HepG2 (cell line): ENCODE data around the gene CCDC196. TPM values are rescaled to one million over a fixed set of nuclear protein-coding genes. Genes with fewer than 3 reads are reported as not detected.

Source experiments
- ATAC-seq: fragments of 200-7000 bp; cut with Tn5 transposase; 3 replicates; pipeline ENCODE4 v1.9.1; 2020; ENCODE audit warnings: mild to moderate bottlenecking, moderate library complexity
- BruUV-seq: library from RNA; stranded (reverse); fragments of 400-500 nt; replicated peaks from 2 replicates; lab custom pipeline; 2021; lab: Mats Ljungman, UMichigan
- CTCF ChIA-PET: fragments of 300-600 bp; formaldehyde crosslinking; extraction: SDS; loops from one replicate; lab custom pipeline; 2021; ENCODE audit warnings: low total read pairs, inconsistent platforms, low intra/inter-chr PET ratio; lab: Yijun Ruan, JAX
- POLR2A ChIA-PET: fragments of 350-600 bp; sonication (Branson Sonifier 250); formaldehyde crosslinking; loops from one replicate; lab custom pipeline; 2020; ENCODE audit warnings: antibody characterized with exemption, inconsistent platforms; lab: Yijun Ruan, JAX
- DNase-seq: peaks from one replicate; pipeline ENCODE4 v3.0.0-alpha.2; 2015; ENCODE audit warnings: low spot score
- FAIRE-seq: peaks from 3 replicates; lab custom pipeline; 2011; peaks lifted over from hg19 to GRCh38; lab: Jason Lieb, UNC
- H2AFZ ChIP-seq: one replicate; pipeline ENCODE4 v1.6.1; 2011; ENCODE audit warnings: low read length, inconsistent platforms
- H3K27ac ChIP-seq: fragments of 300-600 bp; 3 replicates; pipeline ENCODE4 v1.8.0; 2011; ENCODE audit warnings: mixed run types, mild to moderate bottlenecking, mixed read lengths, low read length, inconsistent platforms; ENCODE audit not compliant: insufficient read depth; ENCODE audit errors: extremely low read length
- H3K27me3 ChIP-seq, 2 experiments: fragments of 200-600 bp in 1 of 2; 2 replicates in 1 of 2; 3 replicates in 1 of 2; pipeline versions ENCODE4 v1.6.0 to v1.8.0; 2011; ENCODE audit warnings: low read length in 2 of 2, mild to moderate bottlenecking in 2 of 2, moderate library complexity in 2 of 2, inconsistent platforms in 1 of 2; ENCODE audit not compliant: insufficient read depth in 2 of 2, control insufficient read depth in 1 of 2
- H3K36me3 ChIP-seq, 2 experiments: fragments of 200-600 bp in 1 of 2; replicated peaks in 1 of 2; 2 replicates in 1 of 2; 3 replicates in 1 of 2; pipeline versions ENCODE4 v1.5.1 to v1.8.0; 2011; ENCODE audit warnings: low read length in 2 of 2, inconsistent platforms in 1 of 2; ENCODE audit not compliant: insufficient read depth in 2 of 2, control insufficient read depth in 1 of 2
- H3K4me1 ChIP-seq: 2 replicates; pipeline ENCODE4 v1.5.1; 2012; ENCODE audit warnings: low read length, inconsistent platforms; ENCODE audit not compliant: insufficient read depth
- H3K4me2 ChIP-seq: 2 replicates; pipeline ENCODE4 v1.6.0; 2011; ENCODE audit warnings: low read depth, low read length, inconsistent platforms
- H3K4me3 ChIP-seq, 3 experiments: fragments of 200-600 bp in 1 of 3; sonication (generic), shearing (Covaris generic) in 1 of 3; replicated peaks in 1 of 3; 2 replicates each; pipeline ENCODE4 v1.5.1; 2011 to 2016; ENCODE audit warnings: low read length in 3 of 3, inconsistent platforms in 2 of 3, low read depth in 2 of 3, mild to moderate bottlenecking in 2 of 3, control low read depth in 1 of 3, mixed read lengths in 1 of 3; ENCODE audit not compliant: insufficient read depth in 1 of 3
- H3K79me2 ChIP-seq: one replicate; pipeline ENCODE4 v1.6.1; 2011; ENCODE audit warnings: low read length, inconsistent platforms; ENCODE audit not compliant: insufficient read depth
- H3K9ac ChIP-seq: 2 replicates; pipeline ENCODE4 v1.6.0; 2011; ENCODE audit warnings: mild to moderate bottlenecking, low read depth, low read length, inconsistent platforms; ENCODE audit not compliant: insufficient read depth
- H3K9me3 ChIP-seq: 2 replicates; pipeline ENCODE4 v1.5.1; 2012; ENCODE audit warnings: mild to moderate bottlenecking, low read length
- H4K20me1 ChIP-seq: 2 replicates; pipeline ENCODE4 v1.6.0; 2011; ENCODE audit warnings: inconsistent platforms, mild to moderate bottlenecking, low read length, moderate library complexity; ENCODE audit not compliant: insufficient read depth
- ASH2L ChIP-seq: fragments of 300-600, 200-600 bp; sonication (generic); IDR thresholded peaks from 2 replicates; pipeline ENCODE4 v1.7.0; 2017; ENCODE audit warnings: low read depth, mild to moderate bottlenecking, moderate library complexity, mixed read lengths, low read length; ENCODE audit not compliant: insufficient read length
- FOSL2 ChIP-seq: sonication (generic); formaldehyde crosslinking; IDR thresholded peaks from 2 replicates; pipeline ENCODE4 v1.4.0; 2020; ENCODE audit warnings: missing genetic modification reagents
- FOXA1 ChIP-seq, 2 experiments: fragments of 450-650 bp in 1 of 2; sonication (generic) in 1 of 2; formaldehyde crosslinking in 1 of 2; IDR thresholded peaks; 2 replicates each; pipeline versions ENCODE4 v1.4.0 to v1.6.1; 2016 to 2020; ENCODE audit warnings: missing genetic modification reagents in 1 of 2
- GABPA ChIP-seq, 2 experiments: IDR thresholded peaks; 2 replicates each; pipeline ENCODE4 v1.6.1; 2011 to 2016; ENCODE audit warnings: low read depth in 2 of 2, low read length in 1 of 2, missing biosample characterization in 1 of 2, missing genetic modification characterization in 1 of 2
- HIVEP1 ChIP-seq: sonication (generic); formaldehyde crosslinking; IDR thresholded peaks from 2 replicates; pipeline ENCODE4 v1.4.0; 2020; ENCODE audit warnings: mild to moderate bottlenecking, missing genetic modification reagents
- SMC3 ChIP-seq: IDR thresholded peaks from 2 replicates; pipeline ENCODE4 v1.6.1; 2011; ENCODE audit warnings: low read length, improper control_type of control experiment
- ZBTB3 ChIP-seq: sonication (generic); formaldehyde crosslinking; IDR thresholded peaks from 2 replicates; pipeline ENCODE4 v1.4.0; 2020; ENCODE audit warnings: low read depth, mild to moderate bottlenecking, moderate library complexity, missing genetic modification reagents, borderline replicate concordance
- ZKSCAN1 ChIP-seq: fragments of 150-350 bp; IDR thresholded peaks from 2 replicates; pipeline ENCODE4 v1.6.1; 2014; ENCODE audit warnings: low read length
- ZKSCAN5 ChIP-seq: sonication (generic); formaldehyde crosslinking; IDR thresholded peaks from 2 replicates; pipeline ENCODE4 v1.5.1; 2020; ENCODE audit warnings: mild to moderate bottlenecking, missing genetic modification reagents
- ZNF12 ChIP-seq: sonication (generic); formaldehyde crosslinking; IDR thresholded peaks from 2 replicates; pipeline ENCODE4 v1.5.0; 2020; ENCODE audit warnings: missing genetic modification reagents
- ZNF343 ChIP-seq: sonication (generic); formaldehyde crosslinking; IDR thresholded peaks from 2 replicates; pipeline ENCODE4 v1.4.0; 2020; ENCODE audit warnings: mild to moderate bottlenecking, missing genetic modification reagents
- ZNF468 ChIP-seq: sonication (generic); formaldehyde crosslinking; IDR thresholded peaks from 2 replicates; pipeline ENCODE4 v1.8.0; 2022; ENCODE audit warnings: mild to moderate bottlenecking, moderate library complexity, missing genetic modification reagents
- ZNF484 ChIP-seq: sonication (generic); formaldehyde crosslinking; IDR thresholded peaks from 2 replicates; pipeline ENCODE4 v1.5.1; 2020; ENCODE audit warnings: mild to moderate bottlenecking, low read depth, missing genetic modification reagents, borderline replicate concordance
- ZNF572 ChIP-seq: sonication (generic); formaldehyde crosslinking; IDR thresholded peaks from 2 replicates; pipeline ENCODE4 v1.5.1; 2020; ENCODE audit warnings: mild to moderate bottlenecking, missing genetic modification reagents
- ZNF7 ChIP-seq: IDR thresholded peaks from 2 replicates; pipeline ENCODE4 v1.6.1; 2016; ENCODE audit warnings: missing biosample characterization, missing genetic modification reagents
- ZNF891 ChIP-seq: sonication (generic); formaldehyde crosslinking; IDR thresholded peaks from 2 replicates; pipeline ENCODE4 v1.5.0; 2020; ENCODE audit warnings: mild to moderate bottlenecking, missing genetic modification reagents
- WGBS: methylation state at CpG from one replicate; pipeline ENCODE4 v1.1.6; 2017; ENCODE audit warnings: low lambda C conversion rate; 5-methylcytosine and 5-hydroxymethylcytosine counted together
- in situ Hi-C: cut with HindIII; loops from 2 replicates; pipeline ENCODE4 v1.10.0; 2017; ENCODE audit warnings: low pct_unique_long_range_greater_than_20kb; ENCODE audit not compliant: extremely low pct_ligation_motif_present
- intact Hi-C: fragments of 100-400 bp; cut with micrococcal nuclease; formaldehyde crosslinking; loops from one replicate; pipeline ENCODE4 v1.10.0; 2022; ENCODE audit not compliant: unreplicated experiment
- polyA plus RNA-seq, 8 experiments: library from polyadenylated mRNA; depleted of rRNA in 3 of 8; stranded (reverse) in 7 of 8; unstranded in 1 of 8; fragments of >200 nt; fragmentation: Illumina TruSeq in 4 of 8; extraction: Trizol in 4 of 8; gene quantifications; 2 replicates each; pipeline versions ENCODE4 v1.2.1 to v1.2.3, GENCODE V29; 2011 to 2016; ENCODE audit warnings: low read depth in 4 of 8, missing spikeins in 1 of 8, mixed read lengths in 1 of 8; ENCODE audit not compliant: insufficient read depth in 1 of 8
- total RNA-seq, 5 experiments: library from RNA; depleted of rRNA; stranded (reverse); fragments of >200 nt; fragmentation: Illumina TruSeq; extraction: Trizol; gene quantifications; 2 replicates each; pipeline ENCODE4 v1.2.3, GENCODE V29; 2016; ENCODE audit warnings: low read depth in 1 of 5
- TF ChIP-seq, protein P1 (sequence below): sonication (generic); formaldehyde crosslinking; IDR thresholded peaks from 2 replicates; pipeline ENCODE4 v1.4.0; 2020; ENCODE audit warnings: missing genetic modification reagents
- TF ChIP-seq, protein P2 (sequence below): sonication (generic); formaldehyde crosslinking; IDR thresholded peaks from 2 replicates; pipeline ENCODE4 v1.4.0; 2020; ENCODE audit warnings: mild to moderate bottlenecking, missing genetic modification reagents

Gene CCDC196
- total and polyA plus RNA-seq, 2 of the 13 experiments (the other 11 are each of a cell fraction or from before 2014, with no cell fraction given), result not detected

DNA sequence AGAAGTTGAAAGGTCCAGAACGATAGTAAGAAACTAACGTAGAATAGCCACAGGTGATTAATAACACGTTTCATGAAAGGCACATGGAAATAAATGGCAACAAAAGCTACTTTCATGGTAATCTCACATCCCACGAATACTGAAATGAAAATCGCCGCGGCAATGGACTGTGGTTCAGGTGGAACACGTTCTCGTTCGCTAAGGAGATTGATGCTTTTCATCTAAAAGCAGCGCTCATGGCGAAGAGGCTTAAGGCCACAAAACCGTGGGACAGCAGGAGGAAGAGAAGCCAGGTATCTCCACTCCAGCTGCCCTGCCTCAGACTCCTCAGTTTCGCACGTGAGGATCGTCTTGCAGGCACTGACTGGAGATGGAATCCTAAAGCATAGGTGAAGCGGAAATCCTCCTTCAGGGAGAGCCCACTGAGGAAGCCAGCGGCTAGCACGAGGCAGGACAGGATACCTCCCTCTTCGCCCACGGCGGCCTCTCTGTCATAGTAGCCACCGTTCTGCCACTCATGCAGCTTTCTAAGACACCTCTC lies 21.1 kb downstream of the CCDC196 start (continued):
- 0 out of 2 replicates have a peak, but pooled peaks have one; percentile 47 for TF ChIP-seq ZNF468 (CRISPR knock-in tag)
- TF ChIP-seq ZNF484 (CRISPR knock-in tag), result 0 out of 2 replicates have a peak, but pooled peaks have one; percentile 17
- peak; percentile 5 for TF ChIP-seq ASH2L
- no peak for TF ChIP-seq GABPA (IDR thresholded peaks at IDR 0.05; ENCODE audit: low read depth, low read length)
- TF ChIP-seq GABPA (CRISPR knock-in tag; IDR thresholded peaks at IDR 0.05; ENCODE audit: low read depth), result 0 out of 2 replicates have a peak, but pooled peaks have one; percentile 4
- TF ChIP-seq, all 625 proteins: peak for 15

DNA sequence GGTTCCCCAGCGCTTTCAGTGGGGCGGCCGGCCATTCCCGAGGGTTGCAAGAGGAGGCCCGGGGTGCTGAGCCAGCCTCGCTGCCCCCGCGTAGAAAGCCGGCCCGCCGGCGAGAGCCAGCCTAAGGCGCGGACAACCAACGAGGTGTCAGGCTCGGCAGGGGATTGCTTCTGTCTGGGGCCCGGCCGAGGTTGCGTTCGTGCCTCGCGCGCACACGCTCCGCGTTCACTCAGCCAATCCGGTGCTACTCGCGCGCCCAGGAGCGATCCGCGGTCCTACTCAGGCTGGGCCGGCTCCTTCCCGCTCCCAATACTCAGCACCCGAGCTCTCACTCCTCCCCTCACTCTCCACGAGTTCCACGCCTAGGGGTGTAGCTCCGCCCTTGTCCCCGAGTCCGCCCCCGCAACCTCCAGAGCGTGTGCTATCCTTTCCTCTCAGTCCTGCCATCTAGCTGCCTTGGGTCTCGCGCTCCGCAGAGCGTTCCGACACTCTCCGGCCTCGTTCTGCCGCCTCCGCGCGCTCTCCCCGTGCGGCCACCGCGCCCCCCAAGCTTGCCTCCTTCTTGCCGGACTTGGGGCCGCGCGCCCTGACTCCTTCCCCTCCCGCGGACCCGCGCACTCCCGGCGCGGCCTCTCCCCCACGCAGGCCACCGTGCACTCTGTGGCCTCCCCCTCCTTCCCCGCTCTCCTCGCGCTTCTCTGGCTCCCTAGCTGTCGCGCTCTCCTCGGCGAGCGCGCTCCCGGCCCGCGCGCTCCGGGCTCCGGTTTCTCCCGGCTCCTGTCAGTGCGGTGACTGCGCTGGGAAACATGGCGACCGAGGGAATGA lies 21.8 kb downstream of the CCDC196 start, which contains the start of gene GPHN:
GPHN (plus strand) TSS at position 426 of the 825 bp plus-strand sequence.
- peak; percentile 96 for ATAC-seq
- intact Hi-C loops, result no loop called here
- BruUV-seq, result no TSS peak
- H3K4me3 ChIP-seq, result peak within 1 kb of the TSS; percentile 95 to 100 (median 99)
- peaks cover 35% of the 10 kb centered on the region for H3K4me1 ChIP-seq
- peak; percentile 92 for FAIRE-seq
- no peaks in the 10 kb centered on the region; a peak in 1 of 5 replicates for H3K27me3 ChIP-seq
- no peaks in the 10 kb centered on the region for H3K9me3 ChIP-seq
- H3K27ac ChIP-seq, result peak within 1 kb of the TSS; percentile 94
- H3K79me2 ChIP-seq, result peaks cover 45% of the 10 kb centered on the region
- in situ Hi-C loops, result no loop called here
- ChIA-PET POLR2A (interaction anchor here (0.7 to 2.1 kb wide), 9 partner anchors 10 to 1405 kb away, joined by 3 to 18 read pairs (median 4); partner anchors contain the start of gene MAX), CTCF (interaction anchor here (1.5 kb wide), 1 partner anchor 13 kb away, joined by 5 read pairs; no protein-coding TSS in a partner anchor)
- no peaks in the 10 kb centered on the region for H3K36me3 ChIP-seq
- H3K9ac ChIP-seq, result peak within 1 kb of the TSS; percentile 79
- peak within 1 kb of the TSS; percentile 97 for H3K4me2 ChIP-seq
- H2AFZ ChIP-seq, result peak within 1 kb of the TSS; percentile 84
- WGBS, result 0% methylated on average over 30 of the region's 91 CpGs
- H4K20me1 ChIP-seq, result peaks cover 18% of the 10 kb centered on the region; the same call in 1 of the 2 replicates
- peak; percentile 95 for DNase-seq
- TF ChIP-seq ZNF12 (CRISPR knock-in tag) (no peak), ZKSCAN5 (CRISPR knock-in tag) (no peak), FOSL2 (peak; percentile 23), ZBTB3 (no peak), SMC3 (no peak), ZNF891 (CRISPR knock-in tag) (0 out of 2 replicates have a peak, but pooled peaks have one; percentile 38), HIVEP1 (CRISPR knock-in tag) (no peak; the same call in 1 of the 2 replicates), ZKSCAN1 (no peak; the same call in 1 of the 2 replicates), ZNF572 (CRISPR knock-in tag) (no peak), ZNF343 (CRISPR knock-in tag) (no peak), FOXA1 (IDR thresholded peaks at IDR 0.05) (no peak), FOXA1 (CRISPR knock-in tag; IDR thresholded peaks at IDR 0.05) (peak; percentile 19; the same call in 1 of the 2 replicates), ZNF7 (no peak)
- TF ChIP-seq, protein P1, sequence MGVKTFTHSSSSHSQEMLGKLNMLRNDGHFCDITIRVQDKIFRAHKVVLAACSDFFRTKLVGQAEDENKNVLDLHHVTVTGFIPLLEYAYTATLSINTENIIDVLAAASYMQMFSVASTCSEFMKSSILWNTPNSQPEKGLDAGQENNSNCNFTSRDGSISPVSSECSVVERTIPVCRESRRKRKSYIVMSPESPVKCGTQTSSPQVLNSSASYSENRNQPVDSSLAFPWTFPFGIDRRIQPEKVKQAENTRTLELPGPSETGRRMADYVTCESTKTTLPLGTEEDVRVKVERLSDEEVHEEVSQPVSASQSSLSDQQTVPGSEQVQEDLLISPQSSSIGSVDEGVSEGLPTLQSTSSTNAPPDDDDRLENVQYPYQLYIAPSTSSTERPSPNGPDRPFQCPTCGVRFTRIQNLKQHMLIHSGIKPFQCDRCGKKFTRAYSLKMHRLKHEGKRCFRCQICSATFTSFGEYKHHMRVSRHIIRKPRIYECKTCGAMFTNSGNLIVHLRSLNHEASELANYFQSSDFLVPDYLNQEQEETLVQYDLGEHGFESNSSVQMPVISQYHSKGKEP, result 0 out of 2 replicates have a peak, but pooled peaks have one; percentile 25
- TF ChIP-seq, protein P2, sequence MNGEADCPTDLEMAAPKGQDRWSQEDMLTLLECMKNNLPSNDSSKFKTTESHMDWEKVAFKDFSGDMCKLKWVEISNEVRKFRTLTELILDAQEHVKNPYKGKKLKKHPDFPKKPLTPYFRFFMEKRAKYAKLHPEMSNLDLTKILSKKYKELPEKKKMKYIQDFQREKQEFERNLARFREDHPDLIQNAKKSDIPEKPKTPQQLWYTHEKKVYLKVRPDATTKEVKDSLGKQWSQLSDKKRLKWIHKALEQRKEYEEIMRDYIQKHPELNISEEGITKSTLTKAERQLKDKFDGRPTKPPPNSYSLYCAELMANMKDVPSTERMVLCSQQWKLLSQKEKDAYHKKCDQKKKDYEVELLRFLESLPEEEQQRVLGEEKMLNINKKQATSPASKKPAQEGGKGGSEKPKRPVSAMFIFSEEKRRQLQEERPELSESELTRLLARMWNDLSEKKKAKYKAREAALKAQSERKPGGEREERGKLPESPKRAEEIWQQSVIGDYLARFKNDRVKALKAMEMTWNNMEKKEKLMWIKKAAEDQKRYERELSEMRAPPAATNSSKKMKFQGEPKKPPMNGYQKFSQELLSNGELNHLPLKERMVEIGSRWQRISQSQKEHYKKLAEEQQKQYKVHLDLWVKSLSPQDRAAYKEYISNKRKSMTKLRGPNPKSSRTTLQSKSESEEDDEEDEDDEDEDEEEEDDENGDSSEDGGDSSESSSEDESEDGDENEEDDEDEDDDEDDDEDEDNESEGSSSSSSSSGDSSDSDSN (CRISPR knock-in tag), result peak; percentile 89
